ENCODE data around the gene IDE. TPM values are rescaled to one million over a fixed set of nuclear protein-coding genes. Genes with fewer than 3 reads are reported as not detected.
A peak's percentile ranks its signal among the peaks of the same experiment; 100 is the strongest.

IDE gene
- total and polyA plus RNA-seq, 2 of the 4 experiments (the other 2 are of a cell fraction): 9.3 to 27.4 TPM

DNA sequence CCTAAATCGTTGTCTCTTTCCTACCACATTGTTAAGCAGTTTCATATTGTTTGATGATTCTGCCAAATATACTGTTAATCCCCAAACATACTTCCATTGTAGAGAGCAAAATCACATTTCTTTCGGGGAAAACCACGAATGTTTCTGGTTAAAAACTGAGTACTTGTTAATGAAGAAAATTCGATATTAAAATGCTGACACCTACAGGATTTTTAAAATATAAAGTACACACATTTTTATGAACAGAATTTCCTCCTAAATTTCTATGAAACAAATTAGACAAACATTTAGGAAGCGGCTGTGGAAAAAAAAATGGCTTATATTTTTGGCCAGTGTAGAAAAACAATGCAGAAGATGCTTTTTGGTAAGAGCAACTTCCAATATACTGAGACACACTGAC lies 68.8 kb downstream of the IDE start:
- no TSS peak for BruUV-seq (replicated peaks)
- intact Hi-C loops (cut with micrococcal nuclease) (no loop called here), dilution Hi-C loops (cut with HindIII; ENCODE audit: low sequenced_read_pairs, unreplicated experiment) (no loop called here), in situ Hi-C loops (cut with MboI; ENCODE audit: low sequenced_read_pairs) (no loop called here)
- Histone ChIP-seq H3K4me3 (ENCODE audit: insufficient read depth, low read depth, low read length) (no peak overlapping the region), H3K23ac (ENCODE audit: low read depth, low read length) (no peak overlapping the region), H3K79me1 (ENCODE audit: low read depth in 1 of 2, low read length in 2 of 2) (no peaks in the 10 kb centered on the region), H3K56ac (ENCODE audit: extremely low read depth, insufficient read depth, low read length) (no peak overlapping the region), H2AK9ac (replicated peaks; ENCODE audit: low read depth, low read length, poor library complexity) (no peak overlapping the region), H2BK15ac (ENCODE audit: low read depth, low read length) (no peak overlapping the region), H3K14ac (replicated peaks; ENCODE audit: low read depth, low read length) (no peak overlapping the region), H2BK20ac (ENCODE audit: low read depth, low read length) (no peak overlapping the region), H3K36me3 (ENCODE audit: control insufficient read depth, insufficient read depth, low read length) (peaks cover 16% of the 10 kb centered on the region), H3K27me3 (ENCODE audit: control insufficient read depth, insufficient read depth, low read length) (no peaks in the 10 kb centered on the region), H3K27ac (ENCODE audit: insufficient read depth, low read length) (no peak overlapping the region), H2AFZ (replicated peaks; ENCODE audit: low read length, poor library complexity) (no peak overlapping the region), H3K9ac (ENCODE audit: low read depth, low read length) (no peak overlapping the region), H4K8ac (ENCODE audit: low read depth in 2 of 2, low read length in 2 of 2) (no peak overlapping the region), H2BK5ac (ENCODE audit: low read depth, low read length, poor library complexity, severe bottlenecking) (no peak overlapping the region), H3K9me1 (ENCODE audit: insufficient read depth, low read length) (no peaks in the 10 kb centered on the region; the same call in 1 of the 2 replicates), H4K20me1 (ENCODE audit: insufficient read depth, low read length) (no peaks in the 10 kb centered on the region), H3K4me2 (ENCODE audit: low read depth, low read length) (no peak overlapping the region), H3K9me3 (ENCODE audit: control insufficient read depth, insufficient read depth, low read length) (no peaks in the 10 kb centered on the region), H4K5ac (ENCODE audit: low read depth, low read length) (no peak overlapping the region), H3K4me1 (ENCODE audit: control insufficient read depth, insufficient read depth, low read length) (no peaks in the 10 kb centered on the region), H3K18ac (ENCODE audit: low read depth, low read length) (no peak overlapping the region), H2AK5ac (ENCODE audit: low read depth, low read length) (no peak overlapping the region), H4K91ac (ENCODE audit: insufficient read depth, low read depth, low read length) (no peak overlapping the region), H2BK120ac (ENCODE audit: low read depth, low read length) (no peak overlapping the region), H3K4ac (ENCODE audit: low read depth, low read length) (no peak overlapping the region)
- WGBS, 2 experiments (ENCODE audit: extremely low coverage in 2 of 2, insufficient read length in 1 of 2): no CpG with 5 or more reads among the region's 5 CpGs
- TF ChIP-seq CEBPB (IDR thresholded peaks at IDR 0.05; ENCODE audit: low read depth, low read length) (no peak), MAFK (IDR thresholded peaks at IDR 0.05; ENCODE audit: low read depth, low read length) (peak; percentile 60)
- ATAC-seq (ENCODE audit: low read depth): no peak
- ChIA-PET CTCF (no interaction called here), POLR2A (ENCODE audit: unreplicated experiment) (no interaction called here)
- DNase-seq: no peak
